Activated T-cell treated with anti-CD3 and anti-CD28 coated beads, Interleukin-2, amount 50 U/mL, for 1 hour (primary cell): ENCODE results near the gene TNFRSF6B.
A peak's percentile ranks its signal among the peaks of the same experiment; 100 is the strongest.

Source experiments
- DNase-seq: peaks from one replicate; pipeline ENCODE4 v3.0.0-alpha.2; 2020

TNFRSF6B gene

GRCh38 chr20:63739130-63740069 is 42.9 kb downstream of the TNFRSF6B start, which contains the start of gene SLC2A4RG:
SLC2A4RG (plus strand) TSS chr20:63739776; CDS start chr20:63739913, 137 bp downstream.
- peak; percentile 76 for DNase-seq

- peak; percentile 65 for DNase-seq
Observed at GRCh38 chr20:63740070-63740626, 43.7 kb downstream of the TNFRSF6B start.

GRCh38 chr20:63740627-63741353 is 44.3 kb downstream of the TNFRSF6B start:
- DNase-seq, result peak; percentile 53

- no peak for DNase-seq
Observed at GRCh38 chr20:63741354-63741675, 44.9 kb downstream of the TNFRSF6B start.

GRCh38 chr20:63741676-63742380 is 45.4 kb downstream of the TNFRSF6B start:
- no peak for DNase-seq

- DNase-seq, result no peak
Observed at GRCh38 chr20:63742381-63743024, 46.1 kb downstream of the TNFRSF6B start.

GRCh38 chr20:63743210-63743970 is 46.9 kb downstream of the TNFRSF6B start:
- DNase-seq, result no peak

- DNase-seq, result no peak
Observed at GRCh38 chr20:63744158-63744557, 47.7 kb downstream of the TNFRSF6B start.

- no peak for DNase-seq
Observed at GRCh38 chr20:63744574-63745423, 48.3 kb downstream of the TNFRSF6B start.

GRCh38 chr20:63745424-63745805 is 49.0 kb downstream of the TNFRSF6B start:
- DNase-seq, result no peak

- no peak for DNase-seq
Observed at GRCh38 chr20:63745961-63746731, 49.7 kb downstream of the TNFRSF6B start.

- DNase-seq, result no peak
Observed at GRCh38 chr20:63746751-63747315, 50.4 kb downstream of the TNFRSF6B start.

- no peak for DNase-seq
Observed at GRCh38 chr20:63747622-63748069, 51.2 kb downstream of the TNFRSF6B start.
